ENCODE data around the gene ABLIM3. TPM values are rescaled to one million over a fixed set of nuclear protein-coding genes. Genes with fewer than 3 reads are reported as not detected.

ABLIM3 gene
- total RNA-seq, 2 experiments from 2014 or later = not detected

- no peaks in the 10 kb centered on the region for H3K9me3 Mint-ChIP-seq
- intact Hi-C loops (cut with micrococcal nuclease) = no loop called here
- peaks cover 5% of the 10 kb centered on the region for H3K27me3 Mint-ChIP-seq (ENCODE audit: low read depth)
- H3K27ac Mint-ChIP-seq = no peak overlapping the region
- CTCF ChIA-PET = interaction anchor here (0.9 to 1.3 kb wide), 3 partner anchors 13 to 34 kb away, joined by 3 to 5 read pairs (median 4); no protein-coding TSS in a partner anchor
- H3K4me1 Mint-ChIP-seq (ENCODE audit: low read depth) = no peaks in the 10 kb centered on the region
- DNase-seq = no peak
- no peak overlapping the region for H3K4me3 Mint-ChIP-seq
- no peaks in the 10 kb centered on the region for H3K36me3 Mint-ChIP-seq (ENCODE audit: low read depth)
Measured at GRCh38 chr5:149282966-149283332, 141.7 kb downstream of the ABLIM3 start.

- no peak overlapping the region for H3K27ac Mint-ChIP-seq
- no peaks in the 10 kb centered on the region for H3K36me3 Mint-ChIP-seq (ENCODE audit: low read depth)
- H3K9me3 Mint-ChIP-seq = no peaks in the 10 kb centered on the region
- DNase-seq = no peak
- H3K27me3 Mint-ChIP-seq (ENCODE audit: low read depth) = peaks cover 3% of the 10 kb centered on the region
- no peaks in the 10 kb centered on the region for H3K4me1 Mint-ChIP-seq (ENCODE audit: low read depth)
- intact Hi-C loops (cut with micrococcal nuclease) = no loop called here
- no peak overlapping the region for H3K4me3 Mint-ChIP-seq
- CTCF ChIA-PET = interaction anchor here (0.9 to 1.3 kb wide), 3 partner anchors 14 to 33 kb away, joined by 3 to 5 read pairs (median 4); no protein-coding TSS in a partner anchor
Measured at GRCh38 chr5:149283626-149284480, 142.6 kb downstream of the ABLIM3 start.

- no peak overlapping the region for H3K27ac Mint-ChIP-seq
- no peaks in the 10 kb centered on the region for H3K4me1 Mint-ChIP-seq (ENCODE audit: low read depth)
- no peaks in the 10 kb centered on the region for H3K9me3 Mint-ChIP-seq
- no peak for DNase-seq
- intact Hi-C loops (cut with micrococcal nuclease) = no loop called here
- no peak overlapping the region for H3K4me3 Mint-ChIP-seq
- no peaks in the 10 kb centered on the region for H3K36me3 Mint-ChIP-seq (ENCODE audit: low read depth)
- CTCF ChIA-PET = no interaction called here
- H3K27me3 Mint-ChIP-seq (ENCODE audit: low read depth) = peaks cover 2% of the 10 kb centered on the region
Measured at GRCh38 chr5:149284501-149284900, 143.2 kb downstream of the ABLIM3 start.

- CTCF ChIA-PET = no interaction called here
- intact Hi-C loops (cut with micrococcal nuclease) = no loop called here
Measured at GRCh38 chr5:149285153-149285552, 143.9 kb downstream of the ABLIM3 start.

GRCh38 chr5:149288436-149288835 lies 147.1 kb downstream of the ABLIM3 start:
- Mint-ChIP-seq H3K4me3 (no peak overlapping the region), H3K27me3 (ENCODE audit: low read depth) (no peaks in the 10 kb centered on the region), H3K9me3 (no peaks in the 10 kb centered on the region), H3K4me1 (ENCODE audit: low read depth) (no peaks in the 10 kb centered on the region), H3K36me3 (ENCODE audit: low read depth) (no peaks in the 10 kb centered on the region), H3K27ac (no peak overlapping the region)
- DNase-seq = no peak
- CTCF ChIA-PET = interaction anchor here (0.9 to 1.2 kb wide), 4 partner anchors 20 to 147 kb away, joined by 3 to 7 read pairs (median 3); no protein-coding TSS in a partner anchor
- intact Hi-C loops (cut with micrococcal nuclease) = no loop called here

More at GRCh38 chr5:149285153-149285552, 143.9 kb downstream of the ABLIM3 start:
- no peaks in the 10 kb centered on the region for H3K9me3 Mint-ChIP-seq
- no peak overlapping the region for H3K4me3 Mint-ChIP-seq
- H3K27ac Mint-ChIP-seq = no peak overlapping the region
- H3K36me3 Mint-ChIP-seq (ENCODE audit: low read depth) = no peaks in the 10 kb centered on the region
- no peaks in the 10 kb centered on the region for H3K4me1 Mint-ChIP-seq (ENCODE audit: low read depth)
- DNase-seq = no peak
- H3K27me3 Mint-ChIP-seq (ENCODE audit: low read depth) = no peaks in the 10 kb centered on the region

- intact Hi-C loops (cut with micrococcal nuclease) = no loop called here
- H3K27ac Mint-ChIP-seq = no peak overlapping the region
- peaks cover under 1% of the 10 kb centered on the region for H3K4me1 Mint-ChIP-seq (ENCODE audit: low read depth)
- DNase-seq = no peak
- CTCF ChIA-PET = interaction anchor here (0.9 kb wide), 1 partner anchor 146 kb away, joined by 3 read pairs; no protein-coding TSS in a partner anchor
- H3K4me3 Mint-ChIP-seq = no peak overlapping the region
- H3K36me3 Mint-ChIP-seq (ENCODE audit: low read depth) = no peaks in the 10 kb centered on the region
- no peaks in the 10 kb centered on the region for H3K27me3 Mint-ChIP-seq (ENCODE audit: low read depth)
- no peaks in the 10 kb centered on the region for H3K9me3 Mint-ChIP-seq
Measured at GRCh38 chr5:149289301-149289700, 148.0 kb downstream of the ABLIM3 start.

- Mint-ChIP-seq H3K27me3 (ENCODE audit: low read depth) (no peaks in the 10 kb centered on the region), H3K27ac (no peak overlapping the region), H3K9me3 (no peaks in the 10 kb centered on the region), H3K4me1 (ENCODE audit: low read depth) (peaks cover 51% of the 10 kb centered on the region), H3K4me3 (peak overlapping the region; percentile 28), H3K36me3 (ENCODE audit: low read depth) (no peaks in the 10 kb centered on the region)
- intact Hi-C loops (cut with micrococcal nuclease) = loop anchor here (5.0 kb wide), 1 partner anchor 137 kb away; no protein-coding TSS in a partner anchor
- no peak for DNase-seq
- CTCF ChIA-PET = interaction anchor here (0.8 to 1.1 kb wide), 2 partner anchors 72 to 153 kb away, joined by 3 read pairs; partner anchors contain the start of gene ABLIM3
Measured at GRCh38 chr5:149294872-149295829, 153.9 kb downstream of the ABLIM3 start.

GRCh38 chr5:149297340-149298025 lies 156.2 kb downstream of the ABLIM3 start:
- Mint-ChIP-seq H3K4me1 (ENCODE audit: low read depth) (peaks cover 55% of the 10 kb centered on the region), H3K9me3 (no peaks in the 10 kb centered on the region), H3K27me3 (ENCODE audit: low read depth) (no peaks in the 10 kb centered on the region), H3K36me3 (ENCODE audit: low read depth) (no peaks in the 10 kb centered on the region), H3K27ac (no peak overlapping the region), H3K4me3 (no peak overlapping the region)
- no peak for DNase-seq
- intact Hi-C loops (cut with micrococcal nuclease) = loop anchor here (2.0 to 5.0 kb wide), 2 partner anchors 61 to 135 kb away; partner anchors contain the start of gene PCYOX1L
- CTCF ChIA-PET = interaction anchor here (0.6 to 1.9 kb wide), 6 partner anchors 15 to 137 kb away, joined by 3 to 6 read pairs (median 4); no protein-coding TSS in a partner anchor

GRCh38 chr5:149298163-149298562 lies 156.9 kb downstream of the ABLIM3 start:
- no peaks in the 10 kb centered on the region for H3K36me3 Mint-ChIP-seq (ENCODE audit: low read depth)
- H3K4me1 Mint-ChIP-seq (ENCODE audit: low read depth) = peaks cover 55% of the 10 kb centered on the region
- intact Hi-C loops (cut with micrococcal nuclease) = loop anchor here (2.0 to 5.0 kb wide), 2 partner anchors 61 to 134 kb away; partner anchors contain the start of gene PCYOX1L
- CTCF ChIA-PET = interaction anchor here (0.6 to 1.9 kb wide), 5 partner anchors 19 to 374 kb away, joined by 3 to 6 read pairs (median 4); no protein-coding TSS in a partner anchor
- no peaks in the 10 kb centered on the region for H3K9me3 Mint-ChIP-seq
- H3K27me3 Mint-ChIP-seq (ENCODE audit: low read depth) = no peaks in the 10 kb centered on the region
- no peak overlapping the region for H3K4me3 Mint-ChIP-seq
- DNase-seq = no peak
- no peak overlapping the region for H3K27ac Mint-ChIP-seq

- Mint-ChIP-seq H3K27ac (no peak overlapping the region), H3K36me3 (ENCODE audit: low read depth) (no peaks in the 10 kb centered on the region), H3K4me1 (ENCODE audit: low read depth) (peaks cover 55% of the 10 kb centered on the region), H3K9me3 (no peaks in the 10 kb centered on the region), H3K27me3 (ENCODE audit: low read depth) (no peaks in the 10 kb centered on the region), H3K4me3 (no peak overlapping the region)
- DNase-seq = no peak
- CTCF ChIA-PET = interaction anchor here (0.6 to 1.3 kb wide), 3 partner anchors 18 to 374 kb away, joined by 3 to 5 read pairs (median 3); no protein-coding TSS in a partner anchor
- intact Hi-C loops (cut with micrococcal nuclease) = loop anchor here (2.0 to 5.0 kb wide), 2 partner anchors 60 to 133 kb away; partner anchors contain the start of gene PCYOX1L
Measured at GRCh38 chr5:149298842-149299404, 157.6 kb downstream of the ABLIM3 start.

GRCh38 chr5:149299451-149300054 lies 158.3 kb downstream of the ABLIM3 start:
- H3K9me3 Mint-ChIP-seq = no peaks in the 10 kb centered on the region
- CTCF ChIA-PET = interaction anchor here (0.7 kb wide), 1 partner anchor 72 kb away, joined by 3 read pairs; no protein-coding TSS in a partner anchor
- intact Hi-C loops (cut with micrococcal nuclease) = loop anchor here (2.0 to 5.0 kb wide), 2 partner anchors 59 to 133 kb away; partner anchors contain the start of gene PCYOX1L
- H3K36me3 Mint-ChIP-seq (ENCODE audit: low read depth) = no peaks in the 10 kb centered on the region
- no peaks in the 10 kb centered on the region for H3K27me3 Mint-ChIP-seq (ENCODE audit: low read depth)
- no peak for DNase-seq
- peaks cover 52% of the 10 kb centered on the region for H3K4me1 Mint-ChIP-seq (ENCODE audit: low read depth)
- H3K27ac Mint-ChIP-seq = no peak overlapping the region
- H3K4me3 Mint-ChIP-seq = no peak overlapping the region

All from activated naive CD4-positive, alpha-beta T cell treated with anti-CD3 and anti-CD28 coated beads for 36 hours (primary cell).